HUES48 (cell line): Measurements from ENCODE around the gene SLC35B2.
A peak's percentile ranks its signal among the peaks of the same experiment; 100 is the strongest.

Source experiments
- H3K27ac ChIP-seq: one replicate; pipeline ENCODE4 v1.7.0; 2013; ENCODE audit warnings: low read depth, low read length, inconsistent platforms
- H3K27me3 ChIP-seq: 2 replicates; pipeline ENCODE4 v1.6.1; 2013; ENCODE audit warnings: mild to moderate bottlenecking, low read length; ENCODE audit not compliant: control insufficient read depth, insufficient read depth
- H3K36me3 ChIP-seq: 2 replicates; pipeline ENCODE4 v1.6.1; 2013; ENCODE audit warnings: low read length; ENCODE audit not compliant: control insufficient read depth, insufficient read depth
- H3K4me1 ChIP-seq: 2 replicates; pipeline ENCODE4 v1.6.1; 2013; ENCODE audit warnings: mild to moderate bottlenecking, low read length; ENCODE audit not compliant: control insufficient read depth, insufficient read depth
- H3K4me3 ChIP-seq: 2 replicates; pipeline ENCODE4 v1.5.1; 2013; ENCODE audit warnings: mild to moderate bottlenecking, low read depth, low read length
- H3K9ac ChIP-seq: 2 replicates; pipeline ENCODE4 v1.6.1; 2013; ENCODE audit warnings: mild to moderate bottlenecking, low read depth, low read length, moderate library complexity
- H3K9me3 ChIP-seq: 2 replicates; pipeline ENCODE4 v1.6.1; 2013; ENCODE audit warnings: low read length; ENCODE audit not compliant: control insufficient read depth, insufficient read depth

Gene SLC35B2

GRCh38 chr6:44228836-44229235 is 28.5 kb downstream of the SLC35B2 start:
- Histone ChIP-seq H3K4me3 (no peak overlapping the region), H3K27me3 (no peaks in the 10 kb centered on the region), H3K36me3 (peaks cover 64% of the 10 kb centered on the region), H3K9ac (no peak overlapping the region), H3K4me1 (peaks cover 26% of the 10 kb centered on the region), H3K27ac (no peak overlapping the region), H3K9me3 (no peaks in the 10 kb centered on the region)

DNA sequence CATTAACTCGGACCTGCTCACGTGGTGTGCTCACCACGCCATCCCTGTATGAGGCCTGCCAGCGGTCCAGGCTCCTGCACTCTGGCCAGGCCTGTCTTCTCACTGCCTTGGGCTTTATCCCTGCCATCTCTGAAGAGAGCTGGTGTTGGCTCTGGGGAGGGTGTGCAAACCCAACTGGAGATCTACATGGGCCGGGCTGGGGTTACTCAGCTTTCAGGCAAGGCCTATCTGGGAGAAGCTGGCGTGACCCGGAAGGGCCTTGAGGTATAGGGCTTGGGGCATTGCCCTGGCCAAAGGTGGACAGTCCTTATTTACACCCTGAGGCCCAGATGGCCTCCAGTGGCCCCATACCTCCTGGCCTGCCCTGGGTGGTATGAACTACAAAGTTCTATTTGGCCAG is 28.9 kb downstream of the SLC35B2 start:
- Histone ChIP-seq H3K36me3 (peaks cover 60% of the 10 kb centered on the region), H3K27ac (no peak overlapping the region)

DNA sequence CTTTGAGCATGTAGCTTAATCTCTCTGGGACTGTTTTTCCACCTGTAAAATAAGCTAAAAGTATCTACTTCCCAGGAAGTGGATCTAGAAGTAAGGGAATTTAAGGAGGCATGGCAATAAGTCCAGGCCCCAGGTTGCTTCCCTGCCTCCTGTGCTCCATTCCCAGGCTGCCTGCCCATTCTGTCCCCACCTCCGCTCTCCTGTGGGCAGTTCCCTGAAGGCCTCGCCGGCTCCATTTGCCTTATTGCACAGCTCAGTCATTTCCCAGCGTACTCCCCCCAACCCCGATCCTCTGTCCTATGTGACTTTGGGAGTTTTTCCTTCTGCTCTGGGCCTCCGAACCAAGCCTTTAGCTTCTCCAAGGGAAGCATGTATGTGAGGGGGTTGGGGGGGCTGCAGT is 29.3 kb downstream of the SLC35B2 start:
- H3K27me3 ChIP-seq = no peaks in the 10 kb centered on the region
- peaks cover 55% of the 10 kb centered on the region for H3K36me3 ChIP-seq
- no peak overlapping the region for H3K4me3 ChIP-seq
- no peak overlapping the region for H3K9ac ChIP-seq
- H3K27ac ChIP-seq = no peak overlapping the region
- H3K9me3 ChIP-seq = no peaks in the 10 kb centered on the region
- H3K4me1 ChIP-seq = peaks cover 27% of the 10 kb centered on the region

More for the DNA sequence above, 28.9 kb downstream of the SLC35B2 start:
- H3K4me3 ChIP-seq = no peak overlapping the region
- no peak overlapping the region for H3K9ac ChIP-seq
- no peaks in the 10 kb centered on the region for H3K9me3 ChIP-seq
- no peaks in the 10 kb centered on the region for H3K27me3 ChIP-seq
- peaks cover 26% of the 10 kb centered on the region for H3K4me1 ChIP-seq

DNA sequence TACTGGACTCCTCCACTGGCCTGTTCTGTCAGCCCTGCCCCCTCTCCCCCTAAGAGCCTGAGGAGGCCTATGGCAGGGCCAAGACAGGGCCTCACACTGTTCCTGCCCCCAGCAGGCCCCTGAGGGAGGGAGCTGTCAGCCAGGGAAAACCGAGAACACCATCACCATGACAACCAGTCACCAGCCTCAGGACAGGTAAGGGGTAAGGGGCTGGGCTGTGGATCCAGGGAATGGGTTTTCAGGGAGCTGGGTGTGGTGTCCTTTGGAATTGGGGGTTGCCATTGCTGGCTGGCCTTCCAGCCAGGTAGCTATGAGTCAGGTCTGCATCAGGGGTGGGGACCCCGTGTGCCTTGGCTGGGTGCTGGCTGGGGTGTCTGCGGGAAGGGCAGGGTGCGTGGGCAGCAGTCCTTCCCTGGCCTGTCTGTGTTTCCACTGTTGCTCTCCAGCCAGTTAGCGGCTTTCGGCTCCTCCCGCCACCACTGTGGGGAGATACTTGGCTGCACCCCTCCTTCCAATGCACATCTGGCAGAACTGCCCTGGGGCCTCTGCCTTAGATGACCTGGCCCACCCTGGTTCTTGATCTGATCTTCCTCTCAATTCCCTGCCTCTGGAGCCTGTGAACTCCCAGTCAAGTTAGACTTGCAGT is 30.1 kb downstream of the SLC35B2 start:
- Histone ChIP-seq H3K4me1 (peaks cover 35% of the 10 kb centered on the region), H3K9ac (no peak overlapping the region), H3K27ac (no peak overlapping the region)

DNA sequence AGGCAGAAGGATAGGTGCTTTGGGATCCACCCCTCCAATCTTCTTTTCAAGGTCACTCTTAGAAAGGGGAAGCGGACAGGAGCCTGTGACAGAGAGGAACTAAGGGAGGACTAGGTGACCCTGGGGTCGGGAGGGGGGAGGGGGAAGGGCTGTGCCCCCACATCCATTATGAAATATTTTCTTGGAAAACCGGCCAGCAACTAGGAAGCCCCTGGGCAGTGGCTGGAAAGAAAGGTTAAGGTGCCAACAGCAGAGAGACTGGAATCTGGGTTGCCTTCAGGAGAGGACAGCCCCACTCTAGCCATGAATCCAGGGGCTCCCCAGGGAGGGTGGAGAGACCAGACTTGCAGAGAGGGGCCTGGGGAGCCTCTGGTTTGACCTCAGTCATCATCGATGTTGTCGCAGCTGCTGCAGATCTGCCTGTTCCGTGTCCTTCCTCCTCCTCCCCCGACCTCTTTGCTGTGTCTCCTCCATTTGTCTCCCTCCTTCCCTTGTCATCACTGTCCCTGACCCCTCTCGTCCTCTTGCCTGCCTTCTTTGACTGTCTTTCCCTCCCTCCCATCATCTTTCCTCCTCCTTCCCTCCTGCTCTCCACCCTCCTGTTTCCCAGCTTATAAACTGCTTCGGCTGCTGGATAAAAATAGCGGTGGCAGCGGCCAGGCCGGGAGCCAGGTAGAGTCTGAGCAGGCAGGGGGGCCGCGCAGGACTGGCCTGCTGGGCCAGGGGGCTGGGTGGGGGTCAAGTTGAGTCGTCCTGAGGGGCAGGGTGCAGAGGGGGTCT is 30.8 kb downstream of the SLC35B2 start:
- Histone ChIP-seq H3K9ac (no peak overlapping the region), H3K27ac (no peak overlapping the region), H3K4me3 (no peak overlapping the region)

More for the DNA sequence above, 30.1 kb downstream of the SLC35B2 start:
- no peaks in the 10 kb centered on the region for H3K9me3 ChIP-seq
- no peaks in the 10 kb centered on the region; the same call in 1 of the 2 replicates for H3K27me3 ChIP-seq
- no peak overlapping the region for H3K4me3 ChIP-seq
- H3K36me3 ChIP-seq = peaks cover 48% of the 10 kb centered on the region

GRCh38 chr6:44225579-44226325 is 31.6 kb downstream of the SLC35B2 start:
- Histone ChIP-seq H3K36me3 (peaks cover 33% of the 10 kb centered on the region), H3K9me3 (no peaks in the 10 kb centered on the region), H3K27ac (no peak overlapping the region), H3K4me1 (peaks cover 45% of the 10 kb centered on the region), H3K27me3 (no peaks in the 10 kb centered on the region; the same call in 1 of the 2 replicates), H3K4me3 (peak overlapping the region; percentile 22), H3K9ac (no peak overlapping the region)

More for the DNA sequence above, 30.8 kb downstream of the SLC35B2 start:
- Histone ChIP-seq H3K27me3 (no peaks in the 10 kb centered on the region; the same call in 1 of the 2 replicates), H3K36me3 (peaks cover 41% of the 10 kb centered on the region), H3K4me1 (peaks cover 40% of the 10 kb centered on the region), H3K9me3 (no peaks in the 10 kb centered on the region)

GRCh38 chr6:44224965-44225305 is 32.4 kb downstream of the SLC35B2 start:
- no peak overlapping the region for H3K9ac ChIP-seq
- no peak overlapping the region for H3K27ac ChIP-seq
- no peaks in the 10 kb centered on the region; the same call in 1 of the 2 replicates for H3K27me3 ChIP-seq
- H3K4me3 ChIP-seq = peak overlapping the region; percentile 77
- H3K4me1 ChIP-seq = peaks cover 48% of the 10 kb centered on the region
- no peaks in the 10 kb centered on the region for H3K9me3 ChIP-seq
- H3K36me3 ChIP-seq = peaks cover 25% of the 10 kb centered on the region

GRCh38 chr6:44224029-44224964 is 33.0 kb downstream of the SLC35B2 start:
- peaks cover 50% of the 10 kb centered on the region for H3K4me1 ChIP-seq
- H3K9me3 ChIP-seq = no peaks in the 10 kb centered on the region
- no peaks in the 10 kb centered on the region; the same call in 1 of the 2 replicates for H3K27me3 ChIP-seq
- no peak overlapping the region for H3K9ac ChIP-seq
- peak overlapping the region; percentile 77 for H3K4me3 ChIP-seq
- peaks cover 19% of the 10 kb centered on the region for H3K36me3 ChIP-seq
- H3K27ac ChIP-seq = peak overlapping the region; percentile 90

DNA sequence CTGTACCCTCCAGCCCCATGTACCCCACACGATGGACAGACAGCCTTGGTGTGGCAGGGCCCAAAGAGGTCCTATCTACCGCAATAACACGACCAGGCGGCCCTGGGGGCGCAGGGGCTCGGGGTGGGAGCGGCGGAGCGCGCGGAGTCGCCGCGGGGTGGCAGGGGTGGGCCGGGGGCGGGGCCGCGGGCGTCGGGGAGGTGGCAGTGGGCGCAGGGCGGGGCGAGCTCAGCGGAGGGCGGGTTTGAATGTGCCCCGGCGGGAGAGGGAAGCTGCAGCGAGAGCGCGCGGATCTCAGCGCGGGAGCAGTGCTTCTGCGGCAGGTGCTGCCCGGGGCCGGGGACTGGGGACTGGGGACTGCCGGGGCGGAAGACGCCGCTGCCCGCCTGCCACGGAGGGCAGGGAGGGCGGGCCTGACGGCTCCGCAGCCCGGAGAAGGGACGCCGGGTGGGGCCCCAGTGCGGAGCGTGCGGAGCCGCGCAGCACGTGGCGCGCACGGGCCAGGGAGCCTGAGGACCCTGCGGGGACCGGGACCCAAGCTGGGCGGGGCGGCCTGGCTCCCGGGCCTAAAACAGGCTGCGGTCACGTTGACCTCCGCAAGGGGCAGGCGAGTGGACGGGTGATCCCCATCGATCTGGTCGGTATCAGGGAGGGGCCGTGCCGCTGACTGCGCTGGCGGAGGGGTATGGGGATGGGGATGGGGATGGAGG is 33.9 kb downstream of the SLC35B2 start, which contains the start of gene SLC29A1:
TSS of gene SLC29A1 (plus strand) at position 277 of the 710 bp plus-strand sequence. CDS start 3,719 bp downstream, outside the sequence.
- peak within 1 kb of the TSS; percentile 77 for H3K4me3 ChIP-seq
- peaks cover 11% of the 10 kb centered on the region for H3K36me3 ChIP-seq
- H3K4me1 ChIP-seq = peaks cover 52% of the 10 kb centered on the region
- no peaks in the 10 kb centered on the region; the same call in 1 of the 2 replicates for H3K27me3 ChIP-seq
- H3K9ac ChIP-seq = peak within 1 kb of the TSS; percentile 65; the same call in 1 of the 2 replicates
- H3K9me3 ChIP-seq = no peaks in the 10 kb centered on the region
- peak within 1 kb of the TSS; percentile 90 for H3K27ac ChIP-seq
